ENCODE measurements around the gene RRP1.

The RRP1 gene

DNA sequence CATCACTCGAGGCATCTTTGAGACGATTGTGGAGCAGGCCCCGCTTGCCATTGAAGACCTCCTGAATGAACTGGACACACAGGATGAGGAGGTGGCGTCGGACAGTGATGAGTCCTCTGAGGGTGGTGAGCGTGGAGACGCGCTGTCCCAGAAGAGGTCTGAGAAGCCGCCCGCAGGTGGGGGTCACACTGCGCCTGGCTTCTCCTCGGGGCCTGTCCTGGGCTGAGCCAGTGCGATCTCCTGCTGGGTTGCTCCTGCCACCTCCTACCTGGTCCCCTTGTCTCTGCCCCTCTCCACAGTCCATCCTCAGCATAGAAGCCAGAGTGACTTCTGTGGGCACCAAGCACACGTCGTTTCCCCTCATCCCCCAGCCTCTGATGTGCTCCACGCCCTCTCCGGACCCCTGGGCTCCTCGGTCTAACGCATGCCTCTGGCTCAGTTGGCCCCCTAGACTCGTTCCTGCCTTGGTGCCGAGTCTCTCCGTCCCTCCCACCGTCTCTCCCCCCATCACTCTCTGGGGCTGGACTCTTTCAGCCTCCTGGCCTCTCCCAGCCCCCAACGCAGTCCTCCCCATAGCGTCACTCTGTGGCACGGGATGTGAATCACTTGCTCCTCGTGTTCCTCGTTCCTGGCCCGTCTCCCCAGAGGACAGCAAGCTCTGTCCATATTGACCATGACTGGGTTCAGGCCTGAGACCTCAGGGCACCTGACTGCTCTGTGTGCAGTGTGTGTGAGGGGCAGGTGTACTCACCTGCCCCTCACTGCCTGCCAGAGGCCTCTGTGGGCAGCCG lies 8.7 kb downstream of the RRP1 start:
- Histone ChIP-seq H4K20me1 (ENCODE audit: insufficient read depth, low read length) (no peaks in the 10 kb centered on the region), H3K9me2 (ENCODE audit: low read depth, low read length) (no peaks in the 10 kb centered on the region), H3K36me3 (ENCODE audit: insufficient read depth, low read length) (peaks cover 99% of the 10 kb centered on the region), H3K27me3 (ENCODE audit: insufficient read depth, low read length) (no peaks in the 10 kb centered on the region), H3K4me2 (ENCODE audit: low read length) (no peak overlapping the region), H3K4me1 (ENCODE audit: insufficient read depth, low read length, severe bottlenecking) (no peaks in the 10 kb centered on the region), H3F3A (ENCODE audit: insufficient read depth, low read length) (0 out of 2 replicates have a peak, but pooled peaks cover 3% of the 10 kb centered on the region), H3K79me2 (ENCODE audit: insufficient read depth, low read length) (no peaks in the 10 kb centered on the region), H3K9ac (ENCODE audit: low read length) (no peak overlapping the region), H2AFZ (ENCODE audit: low read length) (no peak overlapping the region), H3K9me3 (ENCODE audit: low read length) (no peaks in the 10 kb centered on the region), H3K27ac (ENCODE audit: low read depth, low read length, poor library complexity, severe bottlenecking) (no peak overlapping the region), H3K4me3 (ENCODE audit: low read depth, low read length, poor library complexity, severe bottlenecking) (no peak overlapping the region)
- no peak for TF ChIP-seq EZH2 (IDR thresholded peaks at IDR 0.05; ENCODE audit: borderline replicate concordance, low read length)

DNA sequence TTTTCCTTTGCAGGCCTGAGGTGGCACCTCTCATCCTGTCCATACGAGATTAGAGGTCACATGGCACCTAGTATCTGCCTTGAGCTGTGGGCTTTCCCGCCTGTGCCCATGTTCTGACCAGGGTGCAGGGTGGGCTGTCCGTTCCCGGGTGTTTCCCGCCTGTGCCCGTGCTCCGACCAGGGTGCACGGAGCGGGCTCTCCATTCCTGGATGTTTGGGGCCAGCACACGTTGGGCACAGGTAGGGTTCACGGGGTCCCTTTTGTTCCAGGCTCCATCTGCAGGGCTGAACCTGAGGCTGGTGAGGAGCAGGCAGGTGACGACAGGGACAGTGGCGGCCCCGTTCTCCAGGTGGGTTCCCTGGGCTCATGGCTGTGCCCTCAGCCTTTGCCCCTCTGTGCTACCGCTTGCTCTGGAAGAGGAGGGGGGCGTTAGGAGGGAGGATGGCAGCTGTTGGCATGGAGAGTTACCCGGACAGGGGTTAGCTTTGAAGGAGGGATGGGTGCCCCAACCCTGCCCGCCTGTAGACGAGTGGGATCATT lies 10.0 kb downstream of the RRP1 start:
- no peak for TF ChIP-seq EZH2 (IDR thresholded peaks at IDR 0.05; ENCODE audit: borderline replicate concordance, low read length)
- TF ChIP-seq, protein P1, sequence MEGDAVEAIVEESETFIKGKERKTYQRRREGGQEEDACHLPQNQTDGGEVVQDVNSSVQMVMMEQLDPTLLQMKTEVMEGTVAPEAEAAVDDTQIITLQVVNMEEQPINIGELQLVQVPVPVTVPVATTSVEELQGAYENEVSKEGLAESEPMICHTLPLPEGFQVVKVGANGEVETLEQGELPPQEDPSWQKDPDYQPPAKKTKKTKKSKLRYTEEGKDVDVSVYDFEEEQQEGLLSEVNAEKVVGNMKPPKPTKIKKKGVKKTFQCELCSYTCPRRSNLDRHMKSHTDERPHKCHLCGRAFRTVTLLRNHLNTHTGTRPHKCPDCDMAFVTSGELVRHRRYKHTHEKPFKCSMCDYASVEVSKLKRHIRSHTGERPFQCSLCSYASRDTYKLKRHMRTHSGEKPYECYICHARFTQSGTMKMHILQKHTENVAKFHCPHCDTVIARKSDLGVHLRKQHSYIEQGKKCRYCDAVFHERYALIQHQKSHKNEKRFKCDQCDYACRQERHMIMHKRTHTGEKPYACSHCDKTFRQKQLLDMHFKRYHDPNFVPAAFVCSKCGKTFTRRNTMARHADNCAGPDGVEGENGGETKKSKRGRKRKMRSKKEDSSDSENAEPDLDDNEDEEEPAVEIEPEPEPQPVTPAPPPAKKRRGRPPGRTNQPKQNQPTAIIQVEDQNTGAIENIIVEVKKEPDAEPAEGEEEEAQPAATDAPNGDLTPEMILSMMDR (IDR thresholded peaks at IDR 0.05; ENCODE audit: low read length): no peak
- Histone ChIP-seq H3K9ac (ENCODE audit: low read length) (no peak overlapping the region), H3K4me3 (ENCODE audit: low read depth, low read length, poor library complexity, severe bottlenecking) (no peak overlapping the region), H3F3A (ENCODE audit: insufficient read depth, low read length) (0 out of 2 replicates have a peak, but pooled peaks cover 3% of the 10 kb centered on the region), H3K9me3 (ENCODE audit: low read length) (no peaks in the 10 kb centered on the region), H3K27me3 (ENCODE audit: insufficient read depth, low read length) (no peaks in the 10 kb centered on the region), H3K27ac (ENCODE audit: low read depth, low read length, poor library complexity, severe bottlenecking) (no peak overlapping the region), H3K4me2 (ENCODE audit: low read length) (no peak overlapping the region), H3K9me2 (ENCODE audit: low read depth, low read length) (no peaks in the 10 kb centered on the region), H3K79me2 (ENCODE audit: insufficient read depth, low read length) (no peaks in the 10 kb centered on the region), H3K4me1 (ENCODE audit: insufficient read depth, low read length, severe bottlenecking) (peaks cover 8% of the 10 kb centered on the region), H2AFZ (ENCODE audit: low read length) (no peak overlapping the region), H3K36me3 (ENCODE audit: insufficient read depth, low read length) (peaks cover 99% of the 10 kb centered on the region), H4K20me1 (ENCODE audit: insufficient read depth, low read length) (no peaks in the 10 kb centered on the region)

DNA sequence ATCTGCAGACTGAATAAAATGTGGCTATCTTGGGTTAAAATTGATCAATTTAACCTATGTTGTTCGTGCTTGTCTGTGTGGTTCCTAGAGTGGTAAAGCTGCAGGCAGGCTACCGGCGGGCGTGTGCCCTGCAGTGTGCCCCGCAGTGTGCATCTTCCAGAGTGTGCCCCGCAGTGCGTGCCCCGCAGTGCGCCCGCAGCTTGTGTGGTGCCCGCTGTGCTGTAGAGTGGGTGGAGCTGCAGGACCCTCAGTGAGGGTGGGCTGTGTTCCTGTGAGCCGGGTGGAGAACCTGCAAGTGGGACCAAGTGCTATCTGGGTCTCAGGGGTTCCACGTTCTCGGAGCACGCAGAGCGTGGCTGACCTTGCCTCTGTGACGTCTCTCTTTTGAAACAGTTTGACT lies 10.7 kb downstream of the RRP1 start:
- H3K27me3 ChIP-seq (ENCODE audit: insufficient read depth, low read length): no peaks in the 10 kb centered on the region
- H3K27ac ChIP-seq (ENCODE audit: low read depth, low read length, poor library complexity, severe bottlenecking): no peak overlapping the region
- TF ChIP-seq, protein P1 (IDR thresholded peaks at IDR 0.05; ENCODE audit: low read length): no peak
- TF ChIP-seq EZH2 (IDR thresholded peaks at IDR 0.05; ENCODE audit: borderline replicate concordance, low read length): no peak
- H4K20me1 ChIP-seq (ENCODE audit: insufficient read depth, low read length): no peaks in the 10 kb centered on the region
- H3K79me2 ChIP-seq (ENCODE audit: insufficient read depth, low read length): no peaks in the 10 kb centered on the region
- no peak overlapping the region for H3K4me2 ChIP-seq (ENCODE audit: low read length)
- no peaks in the 10 kb centered on the region for H3K9me2 ChIP-seq (ENCODE audit: low read depth, low read length)
- H3K4me3 ChIP-seq (ENCODE audit: low read depth, low read length, poor library complexity, severe bottlenecking): no peak overlapping the region
- peaks cover 96% of the 10 kb centered on the region for H3K36me3 ChIP-seq (ENCODE audit: insufficient read depth, low read length)
- H3K9ac ChIP-seq (ENCODE audit: low read length): no peak overlapping the region
- no peak overlapping the region for H2AFZ ChIP-seq (ENCODE audit: low read length)
- 0 out of 2 replicates have a peak, but pooled peaks cover 3% of the 10 kb centered on the region for H3F3A ChIP-seq (ENCODE audit: insufficient read depth, low read length)
- no peaks in the 10 kb centered on the region for H3K9me3 ChIP-seq (ENCODE audit: low read length)
- peaks cover 15% of the 10 kb centered on the region for H3K4me1 ChIP-seq (ENCODE audit: insufficient read depth, low read length, severe bottlenecking)

All from OCI-LY1 (cell line).